Testis (tissue), 3 donors: ENCODE results near the gene SBNO2. TPM values are rescaled to one million over a fixed set of nuclear protein-coding genes. Genes with fewer than 3 reads are reported as not detected.
A peak's percentile ranks its signal among the peaks of the same experiment; 100 is the strongest.

Source experiments
- DNase-seq: peaks from one replicate; pipeline ENCODE4 v3.0.0-alpha.2; 2019
- H3K27ac ChIP-seq, 2 donors: fragments of 200-600 bp; sonication (generic); one replicate each; pipeline ENCODE4 v1.5.1; 2019
- H3K27me3 ChIP-seq: fragments of 200-600 bp; sonication (generic); one replicate; pipeline ENCODE4 v1.5.1; 2019
- H3K36me3 ChIP-seq: fragments of 200-600 bp; sonication (generic); one replicate; pipeline ENCODE4 v1.5.1; 2017; ENCODE audit warnings: low read depth; ENCODE audit errors: missing control alignments
- H3K4me1 ChIP-seq: fragments of 200-600 bp; sonication (generic); one replicate; pipeline ENCODE4 v1.5.1; 2019
- H3K4me3 ChIP-seq, 2 donors: fragments of 200-600 bp; sonication (generic); one replicate each; pipeline ENCODE4 v1.5.1; 2017 to 2019
- H3K9me3 ChIP-seq: fragments of 200-600 bp; sonication (generic); one replicate; pipeline ENCODE4 v1.5.1; 2017
- POLR2A ChIP-seq: fragments of 450-650 bp; IDR thresholded peaks from one replicate; pipeline ENCODE4 v1.6.1; 2017; ENCODE audit warnings: antibody characterized with exemption, mild to moderate bottlenecking, moderate library complexity
- WGBS, 2 donors: methylation state at CpG; one replicate each; pipeline ENCODE4 v1.1.5; 2018; 5-methylcytosine and 5-hydroxymethylcytosine counted together
- intact Hi-C: fragments of 100-400 bp; cut with DNase I; formaldehyde crosslinking; loops from one replicate; pipeline ENCODE4 v1.15.1; 2023; ENCODE audit warnings: low total_unique reads
- polyA plus RNA-seq: library from polyadenylated mRNA; stranded (reverse); fragments of 350-450 nt; fragmentation: Illumina TruSeq; extraction: RNeasy Lipid Tissue Mini Kit (QIAGEN cat#74804); gene quantifications from one replicate; pipeline ENCODE4 v1.2.3, GENCODE V29; 2014; ENCODE audit warnings: low read depth, low replicate concordance; ENCODE audit not compliant: insufficient read depth
- total RNA-seq, 2 donors: library from RNA; depleted of rRNA; stranded (reverse); fragments of >200 nt; gene quantifications; one replicate each; pipeline ENCODE4 v1.2.3, GENCODE V29; 2016
- TF ChIP-seq, protein P1 (sequence below), 3 experiments: fragments of 450-650 bp in 2 of 3; fragments of 200-600 bp in 1 of 3; sonication (generic) in 1 of 3; IDR thresholded peaks; one replicate each; pipeline ENCODE4 v1.5.1; 2016 to 2019; ENCODE audit warnings: antibody characterized with exemption in 3 of 3, mild to moderate bottlenecking in 2 of 3, moderate library complexity in 1 of 3

Gene SBNO2
- total and polyA plus RNA-seq, 3 donors from 2014 or later = 34.3 to 65.0 (median 58.9) TPM

DNA sequence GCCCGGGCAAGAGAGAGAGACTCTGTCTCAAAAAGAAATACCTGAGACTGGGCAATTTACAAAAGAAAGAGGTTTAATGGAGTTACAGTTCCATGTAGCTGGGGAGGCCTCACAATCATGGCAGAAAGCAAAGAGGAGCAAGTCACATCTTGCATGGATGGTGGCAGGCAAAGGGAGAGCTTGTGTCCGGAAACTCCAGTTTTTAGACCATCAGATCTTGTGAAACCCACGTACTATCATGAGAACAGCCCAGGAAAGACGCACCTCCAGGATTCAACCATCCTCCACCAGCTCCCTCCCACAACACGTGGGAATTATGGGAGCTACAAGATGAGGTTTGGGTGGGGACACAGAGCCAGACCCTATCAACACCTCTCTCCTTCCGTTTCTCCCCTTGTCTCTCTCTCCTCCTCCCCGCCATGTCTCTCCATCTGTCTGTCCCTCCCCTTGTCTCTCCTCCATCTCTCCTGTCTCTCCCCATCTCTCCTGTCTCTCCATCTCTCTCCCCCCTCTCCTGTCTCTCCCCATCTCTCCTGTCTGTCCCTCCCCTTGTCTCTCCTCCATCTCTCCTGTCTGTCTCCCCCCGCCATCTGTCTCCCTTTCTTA, 88.9 kb downstream of the SBNO2 start:
- no peaks in the 10 kb centered on the region for H3K9me3 ChIP-seq
- intact Hi-C loops = no loop called here
- no peaks in the 10 kb centered on the region for H3K27me3 ChIP-seq
- H3K36me3 ChIP-seq = no peaks in the 10 kb centered on the region
- 83 to 88% methylated on average over 8 of the region's 8 CpGs for WGBS, 2 donors
- DNase-seq = no peak
- TF ChIP-seq, protein P1, sequence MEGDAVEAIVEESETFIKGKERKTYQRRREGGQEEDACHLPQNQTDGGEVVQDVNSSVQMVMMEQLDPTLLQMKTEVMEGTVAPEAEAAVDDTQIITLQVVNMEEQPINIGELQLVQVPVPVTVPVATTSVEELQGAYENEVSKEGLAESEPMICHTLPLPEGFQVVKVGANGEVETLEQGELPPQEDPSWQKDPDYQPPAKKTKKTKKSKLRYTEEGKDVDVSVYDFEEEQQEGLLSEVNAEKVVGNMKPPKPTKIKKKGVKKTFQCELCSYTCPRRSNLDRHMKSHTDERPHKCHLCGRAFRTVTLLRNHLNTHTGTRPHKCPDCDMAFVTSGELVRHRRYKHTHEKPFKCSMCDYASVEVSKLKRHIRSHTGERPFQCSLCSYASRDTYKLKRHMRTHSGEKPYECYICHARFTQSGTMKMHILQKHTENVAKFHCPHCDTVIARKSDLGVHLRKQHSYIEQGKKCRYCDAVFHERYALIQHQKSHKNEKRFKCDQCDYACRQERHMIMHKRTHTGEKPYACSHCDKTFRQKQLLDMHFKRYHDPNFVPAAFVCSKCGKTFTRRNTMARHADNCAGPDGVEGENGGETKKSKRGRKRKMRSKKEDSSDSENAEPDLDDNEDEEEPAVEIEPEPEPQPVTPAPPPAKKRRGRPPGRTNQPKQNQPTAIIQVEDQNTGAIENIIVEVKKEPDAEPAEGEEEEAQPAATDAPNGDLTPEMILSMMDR (IDR thresholded peaks at IDR 0.05) = no peak
- no peak for TF ChIP-seq POLR2A
- H3K4me3 ChIP-seq = no peak overlapping the region
- no peak overlapping the region for H3K27ac ChIP-seq
- no peaks in the 10 kb centered on the region for H3K4me1 ChIP-seq

DNA sequence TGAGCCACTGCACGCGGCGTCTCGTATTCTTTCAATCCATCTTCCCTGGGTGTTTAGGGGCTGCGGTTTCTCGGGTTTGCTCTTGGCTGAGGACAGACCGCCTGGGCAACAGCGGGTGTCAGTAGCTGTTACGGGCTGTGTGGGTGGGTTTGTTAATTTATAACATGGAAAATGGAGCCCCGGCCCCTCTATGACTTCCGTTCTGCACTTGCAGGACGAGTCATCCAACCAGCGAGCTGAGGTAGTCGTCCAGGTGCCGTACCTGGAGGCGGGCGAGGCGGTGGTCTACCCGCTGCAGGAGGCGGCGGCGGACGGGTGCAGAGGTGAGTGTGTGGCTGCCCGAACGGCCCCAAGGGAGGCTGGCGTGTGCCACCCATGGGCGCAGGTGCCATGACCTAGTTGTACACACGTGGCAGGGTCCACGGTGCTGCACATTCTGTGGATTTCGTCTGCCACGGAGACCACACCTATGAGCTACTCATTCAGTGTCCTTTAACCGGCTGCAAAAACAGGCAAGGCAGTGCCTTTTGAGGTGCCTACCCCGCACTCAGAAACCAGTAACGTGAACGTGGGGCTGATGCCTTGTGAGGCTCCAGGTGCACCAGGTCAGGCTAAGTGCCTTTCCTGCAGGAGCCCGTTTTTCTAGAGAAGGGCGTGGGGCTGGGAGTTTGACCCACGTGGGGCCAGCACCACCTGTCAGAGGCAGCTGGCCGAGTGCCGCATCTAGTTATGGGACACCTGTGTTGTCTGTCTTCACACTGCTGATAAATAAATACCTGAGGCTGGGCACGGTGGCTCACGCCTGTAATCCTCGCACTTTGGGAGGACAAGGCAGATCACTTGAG, 89.8 kb downstream of the SBNO2 start:
- no peaks in the 10 kb centered on the region for H3K4me1 ChIP-seq

DNA sequence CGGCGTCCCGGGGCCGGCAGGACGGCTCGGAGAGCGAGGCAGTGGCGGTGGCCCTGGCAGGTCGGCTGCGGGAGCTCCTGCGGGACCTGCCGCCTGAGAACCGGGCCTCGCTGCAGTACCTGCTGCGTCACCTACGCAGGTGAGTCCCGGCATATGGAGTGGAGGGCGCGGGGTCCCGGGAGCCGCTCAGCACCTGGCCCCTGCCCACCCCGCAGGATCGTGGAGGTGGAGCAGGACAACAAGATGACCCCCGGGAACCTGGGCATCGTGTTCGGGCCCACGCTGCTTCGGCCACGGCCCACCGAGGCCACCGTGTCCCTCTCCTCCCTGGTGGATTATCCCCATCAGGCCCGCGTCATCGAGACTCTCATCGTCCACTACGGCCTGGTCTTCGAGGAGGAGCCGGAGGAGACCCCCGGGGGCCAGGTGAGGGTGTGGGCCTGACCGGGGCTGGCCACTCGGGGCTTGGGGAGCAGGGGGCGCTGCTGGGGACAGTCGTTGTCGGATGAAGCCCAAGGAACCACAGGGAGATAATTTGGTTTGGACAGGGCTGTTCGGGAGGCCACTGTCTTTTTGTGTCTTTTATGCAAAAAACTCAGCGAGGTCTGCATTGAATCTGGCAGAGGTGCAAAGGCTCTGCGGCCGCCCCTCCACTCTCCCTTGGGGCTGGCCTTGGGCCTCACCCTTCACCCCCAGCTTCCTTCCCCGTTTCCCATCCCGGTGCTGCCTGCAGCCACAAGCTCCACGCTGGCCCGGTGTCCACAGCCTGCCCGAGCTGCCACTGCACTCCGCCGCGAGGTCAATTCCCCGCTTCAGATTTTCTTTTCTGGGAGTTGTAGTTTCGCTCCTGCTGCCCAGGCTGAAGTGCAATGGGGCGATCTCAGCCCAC, 90.9 kb downstream of the SBNO2 start:
- H3K27ac ChIP-seq = no peak overlapping the region

More for the DNA sequence above, 89.8 kb downstream of the SBNO2 start:
- Histone ChIP-seq H3K27me3 (no peaks in the 10 kb centered on the region), H3K27ac (no peak overlapping the region), H3K9me3 (no peaks in the 10 kb centered on the region), H3K36me3 (no peaks in the 10 kb centered on the region), H3K4me3 (no peak overlapping the region)
- intact Hi-C loops = no loop called here
- DNase-seq = no peak
- 62 to 80% methylated on average over 14 to 42 of the region's 43 CpGs for WGBS, 2 donors
- TF ChIP-seq, protein P1 (IDR thresholded peaks at IDR 0.05) = no peak
- TF ChIP-seq POLR2A = no peak

DNA sequence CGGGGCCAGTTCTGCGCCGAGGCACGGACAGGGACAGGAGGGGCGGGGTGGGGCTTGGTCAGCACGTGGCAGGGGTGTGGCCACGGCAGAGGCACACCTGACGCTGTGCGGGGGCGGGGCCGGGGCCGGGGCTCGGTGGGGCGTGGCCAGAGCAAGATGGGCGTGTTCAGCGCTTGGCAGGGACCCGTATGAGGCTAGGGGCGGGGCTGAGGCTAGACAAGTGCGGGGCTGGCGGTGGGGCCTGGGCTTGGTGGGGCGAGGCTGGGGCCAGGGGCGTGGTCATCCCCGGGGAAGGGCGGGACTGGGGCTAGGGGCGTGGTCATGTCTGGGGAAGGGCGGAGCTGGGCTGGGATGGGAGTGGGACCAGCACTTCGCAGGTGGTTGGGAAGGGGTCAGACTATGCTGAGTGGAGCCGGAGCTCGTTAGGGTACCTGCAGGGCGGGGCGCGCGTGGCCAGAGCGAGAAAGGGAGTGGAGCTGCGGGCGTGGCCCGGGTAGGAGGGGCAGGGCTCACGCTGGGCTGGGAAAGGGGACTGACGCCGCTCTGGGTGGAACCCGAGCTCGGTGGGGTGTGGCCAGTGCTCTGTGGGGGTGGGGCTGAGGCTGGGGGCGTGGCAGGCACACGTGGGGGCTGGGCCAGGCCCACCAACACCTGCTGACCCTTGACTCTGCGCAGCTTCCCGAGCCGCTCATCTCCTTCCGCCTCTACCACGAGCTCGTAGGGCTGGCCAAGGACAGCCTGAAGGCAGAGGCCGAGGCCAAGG, 91.7 kb downstream of the SBNO2 start:
- intact Hi-C loops = no loop called here
- no peak overlapping the region for H3K27ac ChIP-seq
- no peak for TF ChIP-seq POLR2A
- TF ChIP-seq, protein P1 (IDR thresholded peaks at IDR 0.05) = no peak
- H3K4me3 ChIP-seq = peak overlapping the region; percentile 9 to 53
- peak; percentile 92 for DNase-seq
- no peaks in the 10 kb centered on the region for H3K36me3 ChIP-seq
- no peaks in the 10 kb centered on the region for H3K27me3 ChIP-seq
- no peaks in the 10 kb centered on the region for H3K4me1 ChIP-seq
- WGBS, 2 donors = 14 to 25% methylated on average over 25 to 47 of the region's 51 CpGs
- H3K9me3 ChIP-seq = no peaks in the 10 kb centered on the region

More for the DNA sequence above, 90.9 kb downstream of the SBNO2 start:
- intact Hi-C loops = no loop called here
- H3K9me3 ChIP-seq = no peaks in the 10 kb centered on the region
- TF ChIP-seq, protein P1 (IDR thresholded peaks at IDR 0.05) = no peak
- TF ChIP-seq POLR2A = no peak
- WGBS, 2 donors = 37 to 70% methylated on average over 30 to 59 of the region's 59 CpGs
- peak overlapping the region; percentile 9 to 53 for H3K4me3 ChIP-seq
- H3K4me1 ChIP-seq = no peaks in the 10 kb centered on the region
- H3K27me3 ChIP-seq = no peaks in the 10 kb centered on the region
- DNase-seq = no peak
- no peaks in the 10 kb centered on the region for H3K36me3 ChIP-seq
